ENCODE data around the gene CEP164.
"Not testable (repeated sequence)": the region's sequence is repeated elsewhere in the genome, so short reads cannot be mapped to it uniquely, and the experiment has no call there.

Gene CEP164

GRCh38 chr11:117399100-117399840 is 71.6 kb downstream of the CEP164 start:
- DNase-seq = not testable (repeated sequence)

- not testable (repeated sequence) for DNase-seq
Observed at GRCh38 chr11:117405898-117406297, 78.2 kb downstream of the CEP164 start.

GRCh38 chr11:117407016-117407415 is 79.4 kb downstream of the CEP164 start:
- DNase-seq = no peak

- DNase-seq = no peak
Observed at GRCh38 chr11:117408356-117408755, 80.7 kb downstream of the CEP164 start.

- no peak for DNase-seq
Observed at GRCh38 chr11:117409511-117409910, 81.9 kb downstream of the CEP164 start.

GRCh38 chr11:117410238-117410637 is 82.6 kb downstream of the CEP164 start:
- no peak for DNase-seq

GRCh38 chr11:117410861-117411710 is 83.4 kb downstream of the CEP164 start:
- DNase-seq = no peak

GRCh38 chr11:117411736-117412135 is 84.1 kb downstream of the CEP164 start:
- no peak for DNase-seq

GRCh38 chr11:117412176-117412575 is 84.5 kb downstream of the CEP164 start:
- DNase-seq = no peak

- no peak for DNase-seq
Observed at GRCh38 chr11:117412653-117413275, 85.1 kb downstream of the CEP164 start.

GRCh38 chr11:117413616-117414015 is 86.0 kb downstream of the CEP164 start:
- DNase-seq = no peak

GRCh38 chr11:117414724-117415123 is 87.1 kb downstream of the CEP164 start:
- DNase-seq = no peak

GRCh38 chr11:117415358-117415896 is 87.8 kb downstream of the CEP164 start:
- DNase-seq = no peak

- DNase-seq = no peak
Observed at GRCh38 chr11:117417342-117417741, 89.7 kb downstream of the CEP164 start.

- no peak for DNase-seq
Observed at GRCh38 chr11:117417856-117418255, 90.2 kb downstream of the CEP164 start.

GRCh38 chr11:117418737-117419481 is 91.3 kb downstream of the CEP164 start:
- no peak for DNase-seq

- no peak for DNase-seq
Observed at GRCh38 chr11:117419482-117420142, 92.0 kb downstream of the CEP164 start.

GRCh38 chr11:117420143-117420485 is 92.5 kb downstream of the CEP164 start:
- DNase-seq = no peak

GRCh38 chr11:117420598-117420997 is 92.9 kb downstream of the CEP164 start:
- DNase-seq = no peak

GRCh38 chr11:117421041-117421440 is 93.4 kb downstream of the CEP164 start:
- DNase-seq = no peak

- no peak for DNase-seq
Observed at GRCh38 chr11:117421476-117421875, 93.8 kb downstream of the CEP164 start.

GRCh38 chr11:117423046-117423575 is 95.5 kb downstream of the CEP164 start:
- DNase-seq = no peak
